HG02759 (cell line): ENCODE results near the gene CNTNAP2.

Source experiments
- ATAC-seq: cut with Tn5 transposase; IDR thresholded peaks from one replicate; pipeline ENCODE4 v1.9.1; 2021; ENCODE audit warnings: mild to moderate bottlenecking, moderate library complexity; ENCODE audit not compliant: unreplicated experiment

Gene CNTNAP2

GRCh38 chr7:146736446-146737190 is 620.0 kb downstream of the CNTNAP2 start:
- ATAC-seq: no peak

GRCh38 chr7:146740039-146740438 is 623.4 kb downstream of the CNTNAP2 start:
- no peak for ATAC-seq

- no peak for ATAC-seq
These were observed 625.3 kb downstream of the CNTNAP2 start for GRCh38 chr7:146741911-146742310.

- ATAC-seq: no peak
These were observed 637.8 kb downstream of the CNTNAP2 start for GRCh38 chr7:146754385-146754784.

GRCh38 chr7:146755585-146755984 is 639.0 kb downstream of the CNTNAP2 start:
- ATAC-seq: no peak

GRCh38 chr7:146764458-146764857 is 647.9 kb downstream of the CNTNAP2 start:
- ATAC-seq: no peak

GRCh38 chr7:146768957-146769356 is 652.4 kb downstream of the CNTNAP2 start:
- ATAC-seq: no peak

- no peak for ATAC-seq
These were observed 656.0 kb downstream of the CNTNAP2 start for GRCh38 chr7:146772601-146773000.

- no peak for ATAC-seq
These were observed 656.9 kb downstream of the CNTNAP2 start for GRCh38 chr7:146773506-146773905.

GRCh38 chr7:146781352-146782116 is 664.9 kb downstream of the CNTNAP2 start:
- no peak for ATAC-seq

GRCh38 chr7:146787266-146787665 is 670.7 kb downstream of the CNTNAP2 start:
- ATAC-seq: no peak

GRCh38 chr7:146788008-146788407 is 671.4 kb downstream of the CNTNAP2 start:
- ATAC-seq: no peak

GRCh38 chr7:146791344-146792285 is 675.0 kb downstream of the CNTNAP2 start:
- no peak for ATAC-seq

- ATAC-seq: no peak
These were observed 688.0 kb downstream of the CNTNAP2 start for GRCh38 chr7:146804620-146805019.

- no peak for ATAC-seq
These were observed 688.5 kb downstream of the CNTNAP2 start for GRCh38 chr7:146805082-146805481.

- no peak for ATAC-seq
These were observed 709.7 kb downstream of the CNTNAP2 start for GRCh38 chr7:146826329-146826728.

GRCh38 chr7:146830686-146831085 is 714.1 kb downstream of the CNTNAP2 start:
- ATAC-seq: no peak

- no peak for ATAC-seq
These were observed 715.3 kb downstream of the CNTNAP2 start for GRCh38 chr7:146831875-146832274.

GRCh38 chr7:146844405-146844804 is 727.8 kb downstream of the CNTNAP2 start:
- no peak for ATAC-seq

GRCh38 chr7:146858690-146859089 is 742.1 kb downstream of the CNTNAP2 start:
- no peak for ATAC-seq

- ATAC-seq: no peak
These were observed 745.1 kb downstream of the CNTNAP2 start for GRCh38 chr7:146861701-146862100.
